HG02938 (cell line): ENCODE results near the gene USP34.
"Not testable (repeated sequence)": the region's sequence is repeated elsewhere in the genome, so short reads cannot be mapped to it uniquely, and the experiment has no call there.

Source experiments
- ATAC-seq: cut with Tn5 transposase; IDR thresholded peaks from one replicate; pipeline ENCODE4 v1.9.1; 2021; ENCODE audit warnings: mild to moderate bottlenecking, moderate library complexity; ENCODE audit not compliant: unreplicated experiment

The USP34 gene

GRCh38 chr2:61470965-61471904 is at the start of gene USP34:
USP34 (minus strand) TSS chr2:61471087; CDS start chr2:61470692, 395 bp downstream.
- ATAC-seq, result peak; percentile 78

- no peak for ATAC-seq
Measured at GRCh38 chr2:61520261-61520660, 49.4 kb upstream of the USP34 start.

GRCh38 chr2:61512768-61513398 is 42.0 kb upstream of the USP34 start:
- ATAC-seq, result no peak

- ATAC-seq, result no peak
Measured at GRCh38 chr2:61510674-61511671, 40.1 kb upstream of the USP34 start.

GRCh38 chr2:61504949-61505348 is 34.1 kb upstream of the USP34 start:
- ATAC-seq, result no peak

- ATAC-seq, result no peak
Measured at GRCh38 chr2:61499060-61499459, 28.2 kb upstream of the USP34 start.

- ATAC-seq, result no peak
Measured at GRCh38 chr2:61493523-61493942, 22.6 kb upstream of the USP34 start.

GRCh38 chr2:61492476-61492875 is 21.6 kb upstream of the USP34 start:
- ATAC-seq, result no peak

- ATAC-seq, result no peak
Measured at GRCh38 chr2:61485281-61485680, 14.4 kb upstream of the USP34 start.

- no peak for ATAC-seq
Measured at GRCh38 chr2:61478086-61478485, 7.2 kb upstream of the USP34 start.

GRCh38 chr2:61476929-61477589 is 6.2 kb upstream of the USP34 start:
- not testable (repeated sequence) for ATAC-seq

GRCh38 chr2:61471905-61472805 is 1.3 kb upstream of the USP34 start:
- ATAC-seq, result peak; percentile 26

GRCh38 chr2:61470122-61470951 is 550 bp downstream of the USP34 start:
- ATAC-seq, result peak; percentile 14

- no peak for ATAC-seq
Measured at GRCh38 chr2:61469424-61470121, 1.3 kb downstream of the USP34 start.

GRCh38 chr2:61468231-61468630 is 2.7 kb downstream of the USP34 start:
- ATAC-seq, result not testable (repeated sequence)

GRCh38 chr2:61465045-61465444 is 5.8 kb downstream of the USP34 start:
- no peak for ATAC-seq

GRCh38 chr2:61463769-61464475 is 7.0 kb downstream of the USP34 start:
- ATAC-seq, result no peak
